ENCODE results near the gene PTPN18. TPM values are rescaled to one million over a fixed set of nuclear protein-coding genes. Genes with fewer than 3 reads are reported as not detected.

Gene PTPN18
- total RNA-seq, 1 donor from 2014 or later: 14.5 TPM

GRCh38 chr2:130342533-130343275 is 13.2 kb upstream of the PTPN18 start, which contains the start of gene IMP4:
TSS of gene IMP4 (plus strand) at chr2:130342897. CDS start at chr2:130342933, 36 bp downstream.
- Histone ChIP-seq H3K36me3 (ENCODE audit: control insufficient read depth, insufficient read depth, low read length) (peaks cover 18% of the 10 kb centered on the region), H3K4me3 (ENCODE audit: low read depth, low read length) (peak within 1 kb of the TSS; percentile 84), H3K27me3 (ENCODE audit: control insufficient read depth, insufficient read depth, low read length) (no peaks in the 10 kb centered on the region)
- FAIRE-seq (no peak), DNase-seq (ENCODE audit: low read depth) (peak; percentile 99)
- peak; percentile 59 for TF ChIP-seq CTCF (IDR thresholded peaks at IDR 0.05; ENCODE audit: insufficient read depth, low read length, severe bottlenecking)

- no peak for TF ChIP-seq CTCF (IDR thresholded peaks at IDR 0.05; ENCODE audit: insufficient read depth, low read length, severe bottlenecking)
- H3K36me3 ChIP-seq (ENCODE audit: control insufficient read depth, insufficient read depth, low read length): peaks cover 21% of the 10 kb centered on the region
- no peak overlapping the region for H3K4me3 ChIP-seq (ENCODE audit: low read depth, low read length)
- FAIRE-seq (no peak), DNase-seq (ENCODE audit: low read depth) (no peak)
- no peaks in the 10 kb centered on the region for H3K27me3 ChIP-seq (ENCODE audit: control insufficient read depth, insufficient read depth, low read length)
Measured at GRCh38 chr2:130344578-130344977, 11.3 kb upstream of the PTPN18 start.

GRCh38 chr2:130345091-130345490 is 10.8 kb upstream of the PTPN18 start:
- no peak overlapping the region for H3K4me3 ChIP-seq (ENCODE audit: low read depth, low read length)
- no peaks in the 10 kb centered on the region for H3K27me3 ChIP-seq (ENCODE audit: control insufficient read depth, insufficient read depth, low read length)
- FAIRE-seq (no peak), DNase-seq (ENCODE audit: low read depth) (no peak)
- H3K36me3 ChIP-seq (ENCODE audit: control insufficient read depth, insufficient read depth, low read length): peaks cover 21% of the 10 kb centered on the region
- TF ChIP-seq CTCF (IDR thresholded peaks at IDR 0.05; ENCODE audit: insufficient read depth, low read length, severe bottlenecking): no peak

GRCh38 chr2:130345611-130346010 is 10.2 kb upstream of the PTPN18 start:
- DNase-seq (ENCODE audit: low read depth) (no peak), FAIRE-seq (no peak)
- Histone ChIP-seq H3K27me3 (ENCODE audit: control insufficient read depth, insufficient read depth, low read length) (no peaks in the 10 kb centered on the region), H3K4me3 (ENCODE audit: low read depth, low read length) (no peak overlapping the region), H3K36me3 (ENCODE audit: control insufficient read depth, insufficient read depth, low read length) (peaks cover 21% of the 10 kb centered on the region)
- no peak for TF ChIP-seq CTCF (IDR thresholded peaks at IDR 0.05; ENCODE audit: insufficient read depth, low read length, severe bottlenecking)

GRCh38 chr2:130346041-130346740 is 9.7 kb upstream of the PTPN18 start:
- FAIRE-seq: no peak
- no peak for TF ChIP-seq CTCF (IDR thresholded peaks at IDR 0.05; ENCODE audit: insufficient read depth, low read length, severe bottlenecking)
- H3K36me3 ChIP-seq (ENCODE audit: control insufficient read depth, insufficient read depth, low read length): peaks cover 21% of the 10 kb centered on the region

More at GRCh38 chr2:130346041-130346740, 9.7 kb upstream of the PTPN18 start:
- Histone ChIP-seq H3K4me3 (ENCODE audit: low read depth, low read length) (no peak overlapping the region), H3K27me3 (ENCODE audit: control insufficient read depth, insufficient read depth, low read length) (no peaks in the 10 kb centered on the region)
- DNase-seq (ENCODE audit: low read depth): no peak
